Esophagus muscularis mucosa (tissue), 4 donors: ENCODE measurements around the gene ZNF385A. TPM values are rescaled to one million over a fixed set of nuclear protein-coding genes. Genes with fewer than 3 reads are reported as not detected.

Source experiments
- DNase-seq: peaks from one replicate; pipeline ENCODE4 v3.0.0-alpha.2; 2017; ENCODE audit errors: extremely low spot score
- H3K27ac ChIP-seq, 4 donors: fragments of 200-600 bp; sonication (generic); replicated peaks in 1 of 4; 1 replicate in 3 of 4; 2 replicates in 1 of 4; pipeline ENCODE4 v1.5.1; 2016 to 2019; ENCODE audit warnings: mild to moderate bottlenecking in 1 of 4
- H3K27me3 ChIP-seq, 4 donors: fragments of 200-600 bp; sonication (generic); one replicate each; pipeline versions ENCODE4 v1.5.1 to v1.6.0; 2016 to 2019
- H3K36me3 ChIP-seq, 4 donors: fragments of 200-600 bp; sonication (generic); one replicate each; pipeline ENCODE4 v1.5.1; 2016 to 2019
- H3K4me1 ChIP-seq, 4 donors: fragments of 200-600 bp; sonication (generic); one replicate each; pipeline ENCODE4 v1.5.1; 2016 to 2019
- H3K4me3 ChIP-seq, 4 donors: fragments of 200-600 bp; sonication (generic); 1 replicate in 2 of 4; 2 replicates in 2 of 4; pipeline ENCODE4 v1.5.1; 2016 to 2019; ENCODE audit warnings: mild to moderate bottlenecking in 4 of 4, moderate library complexity in 1 of 4
- H3K9me3 ChIP-seq, 4 donors: fragments of 200-600 bp; sonication (generic); 1 replicate in 3 of 4; 2 replicates in 1 of 4; pipeline ENCODE4 v1.5.1; 2016 to 2019
- EP300 ChIP-seq: sonication (generic); formaldehyde crosslinking; IDR thresholded peaks from one replicate; pipeline ENCODE4 v1.6.1; 2017; ENCODE audit warnings: antibody characterized with exemption
- POLR2A ChIP-seq: fragments of 450-650 bp; IDR thresholded peaks from one replicate; pipeline ENCODE4 v1.6.1; 2017; ENCODE audit warnings: antibody characterized with exemption, moderate library complexity, mild to moderate bottlenecking, low read depth
- POLR2AphosphoS5 ChIP-seq, 2 donors: sonication (generic); formaldehyde crosslinking; IDR thresholded peaks; one replicate each; pipeline ENCODE4 v1.6.1; 2017; ENCODE audit warnings: antibody characterized with exemption in 2 of 2
- WGBS: methylation state at CpG from one replicate; pipeline ENCODE4 v1.1.5; 2018; 5-methylcytosine and 5-hydroxymethylcytosine counted together
- intact Hi-C: fragments of 100-400 bp; cut with DNase I; formaldehyde crosslinking; loops from one replicate; pipeline ENCODE4 v1.15.1; 2023
- total RNA-seq, 4 donors: library from RNA; depleted of rRNA; stranded (reverse); fragments of >200 nt; gene quantifications; one replicate each; pipeline versions ENCODE4 v1.1.0 to v1.2.1, GENCODE V29; 2016
- TF ChIP-seq, protein P1 (sequence below), 3 experiments: fragments of 200-600 bp in 2 of 3; fragments of 450-650 bp in 1 of 3; sonication (generic) in 2 of 3; IDR thresholded peaks; one replicate each; pipeline ENCODE4 v1.5.1; 2017 to 2019; ENCODE audit warnings: antibody characterized with exemption in 3 of 3, mild to moderate bottlenecking in 2 of 3, moderate library complexity in 1 of 3

Gene ZNF385A
- total RNA-seq, 4 donors from 2014 or later, result 15.7 to 32.6 (median 19.4) TPM

DNA sequence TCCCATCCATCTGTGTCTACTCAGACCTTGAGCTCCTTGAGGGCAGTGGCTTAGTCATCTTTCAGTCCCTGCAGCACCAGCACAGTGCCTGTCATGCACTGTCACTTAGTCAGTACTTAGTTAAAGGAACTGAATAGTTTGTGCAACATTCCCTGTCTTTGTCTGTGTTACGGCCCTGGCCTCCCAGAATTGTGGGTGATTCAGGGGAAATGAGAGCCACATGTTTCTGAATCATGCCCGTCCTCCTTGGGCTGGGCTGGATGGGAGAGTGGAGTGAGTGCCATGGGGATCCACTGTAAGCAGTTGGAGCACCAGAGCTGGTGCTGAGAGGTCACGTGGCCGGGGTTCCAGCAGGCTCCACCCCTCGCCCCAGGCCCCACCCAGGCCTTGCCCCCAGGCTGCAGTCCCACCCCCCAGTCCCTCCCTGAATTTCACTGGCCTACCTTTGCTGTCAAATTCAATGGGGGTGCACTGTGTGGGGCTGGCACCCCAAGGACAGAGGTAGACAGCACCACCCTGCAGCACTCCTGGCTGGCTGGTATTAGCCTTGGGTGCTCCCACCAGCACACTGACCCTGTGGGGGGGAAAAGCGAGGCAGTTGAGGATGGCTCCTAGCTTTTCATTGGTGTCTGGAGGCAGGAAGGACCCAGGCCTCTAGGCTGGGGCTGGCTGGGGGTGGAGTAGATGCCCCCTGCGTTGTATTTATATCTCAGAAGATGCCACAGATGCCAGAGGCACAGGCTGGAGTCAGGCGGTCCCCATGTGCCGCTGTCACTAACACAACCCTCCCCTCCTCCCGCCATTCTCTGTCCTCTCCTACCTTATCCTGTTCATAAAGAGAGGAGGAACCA lies 27.1 kb upstream of the ZNF385A start:
- intact Hi-C loops, result no loop called here
- H3K4me3 ChIP-seq, result peak overlapping the region; percentile 80 to 96 (median 91)
- peak overlapping the region; percentile 72 to 97 (median 94) for H3K27ac ChIP-seq
- H3K27me3 ChIP-seq, result no peaks in the 10 kb centered on the region
- DNase-seq, result peak; percentile 95
- peaks cover 36 to 66% (median 54%) of the 10 kb centered on the region in 4 donors for H3K36me3 ChIP-seq
- TF ChIP-seq POLR2AphosphoS5 (IDR thresholded peaks at IDR 0.05), result peak; percentile 42 to 74
- TF ChIP-seq, protein P1, sequence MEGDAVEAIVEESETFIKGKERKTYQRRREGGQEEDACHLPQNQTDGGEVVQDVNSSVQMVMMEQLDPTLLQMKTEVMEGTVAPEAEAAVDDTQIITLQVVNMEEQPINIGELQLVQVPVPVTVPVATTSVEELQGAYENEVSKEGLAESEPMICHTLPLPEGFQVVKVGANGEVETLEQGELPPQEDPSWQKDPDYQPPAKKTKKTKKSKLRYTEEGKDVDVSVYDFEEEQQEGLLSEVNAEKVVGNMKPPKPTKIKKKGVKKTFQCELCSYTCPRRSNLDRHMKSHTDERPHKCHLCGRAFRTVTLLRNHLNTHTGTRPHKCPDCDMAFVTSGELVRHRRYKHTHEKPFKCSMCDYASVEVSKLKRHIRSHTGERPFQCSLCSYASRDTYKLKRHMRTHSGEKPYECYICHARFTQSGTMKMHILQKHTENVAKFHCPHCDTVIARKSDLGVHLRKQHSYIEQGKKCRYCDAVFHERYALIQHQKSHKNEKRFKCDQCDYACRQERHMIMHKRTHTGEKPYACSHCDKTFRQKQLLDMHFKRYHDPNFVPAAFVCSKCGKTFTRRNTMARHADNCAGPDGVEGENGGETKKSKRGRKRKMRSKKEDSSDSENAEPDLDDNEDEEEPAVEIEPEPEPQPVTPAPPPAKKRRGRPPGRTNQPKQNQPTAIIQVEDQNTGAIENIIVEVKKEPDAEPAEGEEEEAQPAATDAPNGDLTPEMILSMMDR (IDR thresholded peaks at IDR 0.05), result no peak
- H3K9me3 ChIP-seq, result no peaks in the 10 kb centered on the region
- H3K4me1 ChIP-seq, result peaks cover 81 to 100% (median 97%) of the 10 kb centered on the region in 4 donors
- 35% methylated on average over 9 of the region's 10 CpGs for WGBS

DNA sequence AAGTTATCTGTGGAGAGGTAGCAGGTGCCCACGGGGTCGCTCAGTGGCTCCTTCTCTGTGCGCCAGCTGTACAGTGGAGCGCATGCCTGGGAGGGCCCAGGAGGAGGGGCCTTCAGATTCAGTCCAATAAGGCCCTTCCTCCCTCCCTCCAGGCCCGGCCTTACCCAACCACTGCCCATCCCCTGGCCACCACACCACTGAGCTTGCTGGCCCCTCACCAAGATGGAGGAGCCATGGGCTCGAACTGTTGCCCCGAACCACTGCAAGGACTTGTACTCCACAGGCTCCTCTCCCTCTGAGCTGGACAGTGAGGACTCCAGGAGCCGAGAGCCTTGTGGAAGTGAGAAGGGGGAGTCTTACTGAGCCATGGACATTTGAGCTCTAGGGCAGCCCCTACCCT lies 24.7 kb upstream of the ZNF385A start:
- H3K36me3 ChIP-seq, result peaks cover 59 to 89% (median 77%) of the 10 kb centered on the region in 4 donors
- H3K9me3 ChIP-seq, result no peaks in the 10 kb centered on the region
- H3K4me3 ChIP-seq, result no peak overlapping the region
- TF ChIP-seq, protein P1 (IDR thresholded peaks at IDR 0.05), result no peak
- TF ChIP-seq POLR2AphosphoS5 (IDR thresholded peaks at IDR 0.05) (peak in 1 of 2 donors; percentile 27), POLR2A (no peak), EP300 (no peak)
- no peak for DNase-seq
- peaks cover 60 to 99% (median 93%) of the 10 kb centered on the region in 4 donors for H3K4me1 ChIP-seq
- H3K27ac ChIP-seq, result peak overlapping the region; percentile 14 to 97 (median 40)
- intact Hi-C loops, result no loop called here
- H3K27me3 ChIP-seq, result no peaks in the 10 kb centered on the region
- WGBS, result 71% methylated on average over 6 of the region's 8 CpGs

DNA sequence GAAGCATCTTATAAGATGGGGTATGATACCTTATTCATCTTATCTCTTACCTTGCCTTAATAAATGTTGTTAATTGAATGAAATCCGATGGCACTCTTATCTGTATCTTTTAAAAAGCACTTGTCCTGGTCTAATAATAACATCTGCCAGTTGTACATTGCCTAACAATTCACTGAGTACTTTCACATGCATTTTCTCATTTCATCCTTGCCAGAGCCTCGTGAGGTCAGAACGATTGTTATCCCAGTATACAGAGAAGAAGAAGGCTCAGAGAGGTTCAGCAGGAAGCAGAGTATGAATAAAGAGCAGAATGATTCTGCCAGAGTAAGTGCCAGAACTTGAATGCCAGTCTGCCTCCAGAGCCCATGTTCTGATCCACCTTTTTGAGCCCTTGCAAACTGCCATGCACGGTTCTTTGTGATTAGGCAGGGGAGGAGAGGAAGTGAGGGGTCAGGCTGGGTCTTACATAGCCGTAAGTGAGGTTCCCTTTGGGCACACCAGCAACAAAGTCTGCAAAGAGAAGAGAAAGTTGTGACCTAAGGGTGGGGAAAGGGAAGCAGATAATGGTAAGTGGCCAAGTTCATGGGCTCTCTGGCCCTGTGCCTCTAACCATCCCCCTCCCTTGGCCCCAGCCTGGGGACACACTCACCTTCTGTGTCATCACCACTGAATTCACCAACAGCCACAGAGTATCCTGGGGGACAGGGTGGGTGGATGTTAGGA lies 22.8 kb upstream of the ZNF385A start:
- H3K4me1 ChIP-seq, result peaks cover 41 to 98% (median 83%) of the 10 kb centered on the region in 4 donors
- WGBS, result 47% methylated on average over 5 of the region's 5 CpGs
- no peaks in the 10 kb centered on the region for H3K9me3 ChIP-seq
- intact Hi-C loops, result no loop called here
- peak; percentile 11 to 45 for TF ChIP-seq POLR2AphosphoS5 (IDR thresholded peaks at IDR 0.05)
- no peak for TF ChIP-seq EP300
- no peak for TF ChIP-seq POLR2A
- TF ChIP-seq, protein P1 (IDR thresholded peaks at IDR 0.05), result no peak
- peak overlapping the region; percentile 52 to 97 (median 66) for H3K27ac ChIP-seq
- DNase-seq, result no peak
- H3K4me3 ChIP-seq, result no peak overlapping the region
- no peaks in the 10 kb centered on the region for H3K27me3 ChIP-seq
- peaks cover 78 to 100% (median 97%) of the 10 kb centered on the region in 4 donors for H3K36me3 ChIP-seq

DNA sequence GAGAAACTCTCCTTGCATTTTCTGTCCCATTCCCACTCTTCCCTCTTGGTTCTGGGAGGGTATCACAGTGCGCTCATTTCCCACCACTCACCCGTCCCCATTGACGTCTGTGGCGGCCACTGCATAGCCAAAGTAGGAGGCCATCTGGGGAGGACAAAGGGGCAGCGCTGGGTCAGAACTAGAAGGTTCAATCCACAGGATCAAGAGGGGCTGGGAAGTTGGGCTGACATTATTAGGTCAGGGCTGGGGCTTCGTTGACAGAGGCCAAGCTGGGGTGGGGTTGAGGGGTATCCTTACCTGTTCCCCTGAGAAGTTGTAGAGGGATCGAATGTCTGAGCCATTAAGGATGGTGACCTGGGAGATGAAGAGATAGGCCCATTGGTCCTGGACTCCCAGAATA lies 21.0 kb upstream of the ZNF385A start:
- intact Hi-C loops, result no loop called here
- peak overlapping the region in 3 of 4 donors; percentile 61 to 97 (median 69) for H3K27ac ChIP-seq
- WGBS, result 88% methylated on average over 7 of the region's 7 CpGs
- no peaks in the 10 kb centered on the region for H3K27me3 ChIP-seq
- no peak for DNase-seq
- H3K4me3 ChIP-seq, result no peak overlapping the region
- H3K4me1 ChIP-seq, result peaks cover 23 to 91% (median 67%) of the 10 kb centered on the region in 4 donors
- H3K9me3 ChIP-seq, result no peaks in the 10 kb centered on the region
- TF ChIP-seq POLR2AphosphoS5 (IDR thresholded peaks at IDR 0.05) (peak in 1 of 2 donors; percentile 4), POLR2A (no peak)
- peaks cover 88 to 100% (median 99%) of the 10 kb centered on the region in 4 donors for H3K36me3 ChIP-seq

DNA sequence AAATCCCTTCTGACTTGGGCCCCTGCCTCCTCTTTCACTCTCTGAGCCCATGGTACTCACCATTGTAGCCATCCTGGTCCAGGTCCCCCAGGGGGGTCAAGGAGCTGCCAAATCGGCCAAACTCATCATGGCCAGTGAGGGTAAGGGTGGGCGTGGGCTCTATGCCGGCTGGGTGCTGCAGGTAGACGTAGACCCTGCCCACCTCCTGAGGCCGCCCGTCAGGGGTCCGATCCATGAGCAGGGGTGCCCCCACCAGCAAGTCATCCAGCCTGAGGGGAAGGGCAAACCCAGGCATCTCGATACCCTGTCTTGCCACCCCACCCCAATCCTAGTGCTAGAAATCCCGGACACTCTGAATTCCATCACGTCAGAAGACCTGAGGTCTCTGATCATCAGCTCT lies 20.6 kb upstream of the ZNF385A start:
- Histone ChIP-seq H3K9me3 (no peaks in the 10 kb centered on the region), H3K27ac (peak overlapping the region in 3 of 4 donors; percentile 61 to 97 (median 69)), H3K27me3 (no peaks in the 10 kb centered on the region), H3K36me3 (peaks cover 90 to 100% (median 99%) of the 10 kb centered on the region in 4 donors), H3K4me3 (no peak overlapping the region), H3K4me1 (peaks cover 22 to 87% (median 63%) of the 10 kb centered on the region in 4 donors)
- 84% methylated on average over 10 of the region's 10 CpGs for WGBS
- intact Hi-C loops, result no loop called here
- DNase-seq, result no peak
- peak in 1 of 2 donors; percentile 29 for TF ChIP-seq POLR2AphosphoS5 (IDR thresholded peaks at IDR 0.05)
- TF ChIP-seq EP300, result no peak
